Measurements from ENCODE around the gene SLC26A1.

Gene SLC26A1

DNA sequence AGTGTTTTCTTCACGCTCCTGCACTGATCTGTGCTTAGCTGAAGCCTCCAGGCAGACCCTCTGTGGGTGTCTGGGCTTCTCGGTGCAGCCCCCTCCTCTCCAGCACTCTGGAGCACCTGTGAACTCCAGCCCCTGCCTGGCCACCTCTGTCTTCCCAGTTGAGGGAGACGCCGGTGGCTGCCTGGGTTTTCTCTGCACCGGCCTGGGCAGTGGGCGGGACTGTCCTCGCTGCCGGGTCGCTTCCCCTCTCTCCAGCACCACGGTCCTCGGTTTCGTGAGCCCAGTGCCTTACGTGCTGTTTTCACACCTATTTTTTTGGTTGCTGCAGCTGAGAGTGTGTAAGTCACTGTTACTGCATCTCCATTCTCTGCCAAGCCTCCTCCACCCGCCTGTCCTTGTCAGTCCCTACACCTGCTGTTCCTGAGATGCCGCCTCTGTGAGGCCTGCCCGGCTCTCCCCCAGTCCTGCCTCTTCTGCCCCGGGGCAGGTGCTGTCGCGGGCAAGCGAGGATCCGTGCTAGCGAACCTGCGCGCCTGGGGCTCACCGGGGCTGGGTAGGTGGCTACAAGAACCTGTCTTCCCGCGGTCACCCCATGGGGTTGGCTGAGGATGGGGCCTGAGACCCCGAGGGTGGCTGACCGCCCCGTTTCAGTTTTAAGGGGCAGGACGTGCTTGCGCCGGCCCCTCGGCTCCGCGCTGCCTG is 15.8 kb upstream of the SLC26A1 start:
- TF ChIP-seq, protein P1, sequence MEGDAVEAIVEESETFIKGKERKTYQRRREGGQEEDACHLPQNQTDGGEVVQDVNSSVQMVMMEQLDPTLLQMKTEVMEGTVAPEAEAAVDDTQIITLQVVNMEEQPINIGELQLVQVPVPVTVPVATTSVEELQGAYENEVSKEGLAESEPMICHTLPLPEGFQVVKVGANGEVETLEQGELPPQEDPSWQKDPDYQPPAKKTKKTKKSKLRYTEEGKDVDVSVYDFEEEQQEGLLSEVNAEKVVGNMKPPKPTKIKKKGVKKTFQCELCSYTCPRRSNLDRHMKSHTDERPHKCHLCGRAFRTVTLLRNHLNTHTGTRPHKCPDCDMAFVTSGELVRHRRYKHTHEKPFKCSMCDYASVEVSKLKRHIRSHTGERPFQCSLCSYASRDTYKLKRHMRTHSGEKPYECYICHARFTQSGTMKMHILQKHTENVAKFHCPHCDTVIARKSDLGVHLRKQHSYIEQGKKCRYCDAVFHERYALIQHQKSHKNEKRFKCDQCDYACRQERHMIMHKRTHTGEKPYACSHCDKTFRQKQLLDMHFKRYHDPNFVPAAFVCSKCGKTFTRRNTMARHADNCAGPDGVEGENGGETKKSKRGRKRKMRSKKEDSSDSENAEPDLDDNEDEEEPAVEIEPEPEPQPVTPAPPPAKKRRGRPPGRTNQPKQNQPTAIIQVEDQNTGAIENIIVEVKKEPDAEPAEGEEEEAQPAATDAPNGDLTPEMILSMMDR (IDR thresholded peaks at IDR 0.05; ENCODE audit: unreplicated experiment in 3 of 3) = no peak
- H3K36me3 Mint-ChIP-seq (ENCODE audit: low read depth) = peaks cover 3% of the 10 kb centered on the region
- peaks cover 14% of the 10 kb centered on the region for H3K4me1 Mint-ChIP-seq
- peaks cover 6% of the 10 kb centered on the region for H3K9me3 Mint-ChIP-seq
- H3K4me3 Mint-ChIP-seq = peak overlapping the region; percentile 62 to 72 (median 65)
- H3K27me3 Mint-ChIP-seq (ENCODE audit: low read depth) = peaks cover 57% of the 10 kb centered on the region
- H3K27ac Mint-ChIP-seq = no peak overlapping the region

GRCh38 chr4:1006856-1007255 is 13.7 kb upstream of the SLC26A1 start:
- peak overlapping the region in 1 of 3 experiments; percentile 8 for H3K4me3 Mint-ChIP-seq
- no peak overlapping the region for H3K27ac Mint-ChIP-seq
- H3K4me1 Mint-ChIP-seq = peaks cover 9% of the 10 kb centered on the region
- H3K36me3 Mint-ChIP-seq (ENCODE audit: low read depth) = no peaks in the 10 kb centered on the region
- peaks cover 69% of the 10 kb centered on the region for H3K27me3 Mint-ChIP-seq (ENCODE audit: low read depth)
- peaks cover 6% of the 10 kb centered on the region for H3K9me3 Mint-ChIP-seq
- TF ChIP-seq, protein P1 (IDR thresholded peaks at IDR 0.05; ENCODE audit: unreplicated experiment in 3 of 3) = no peak

- no peak overlapping the region for H3K4me3 Mint-ChIP-seq
- H3K9me3 Mint-ChIP-seq = peaks cover 6% of the 10 kb centered on the region
- TF ChIP-seq, protein P1 (IDR thresholded peaks at IDR 0.05; ENCODE audit: unreplicated experiment in 3 of 3) = no peak
- H3K36me3 Mint-ChIP-seq (ENCODE audit: low read depth) = no peaks in the 10 kb centered on the region
- H3K27ac Mint-ChIP-seq = no peak overlapping the region
- peaks cover 9% of the 10 kb centered on the region for H3K4me1 Mint-ChIP-seq
- H3K27me3 Mint-ChIP-seq (ENCODE audit: low read depth) = peaks cover 80% of the 10 kb centered on the region
These were observed 11.6 kb upstream of the SLC26A1 start for GRCh38 chr4:1004557-1005485.

DNA sequence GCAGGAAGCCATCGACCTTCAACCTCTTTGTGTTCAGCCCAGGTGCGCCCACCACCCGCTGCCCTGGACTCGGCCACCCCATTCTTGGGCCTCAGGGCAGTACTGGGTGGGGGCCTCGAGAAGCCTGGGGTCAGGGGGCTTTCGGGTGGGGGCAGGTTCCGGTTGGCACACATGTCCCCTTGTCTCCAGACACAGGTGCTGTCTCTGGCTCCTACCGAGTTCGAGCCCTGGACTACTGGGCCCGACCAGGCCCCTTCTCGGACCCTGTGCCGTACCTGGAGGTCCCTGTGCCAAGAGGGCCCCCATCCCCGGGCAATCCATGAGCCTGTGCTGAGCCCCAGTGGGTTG is 10.8 kb upstream of the SLC26A1 start:
- Mint-ChIP-seq H3K27ac (no peak overlapping the region), H3K27me3 (ENCODE audit: low read depth) (peaks cover 83% of the 10 kb centered on the region), H3K4me3 (no peak overlapping the region), H3K9me3 (peaks cover 6% of the 10 kb centered on the region), H3K36me3 (ENCODE audit: low read depth) (no peaks in the 10 kb centered on the region), H3K4me1 (peaks cover 13% of the 10 kb centered on the region)
- TF ChIP-seq, protein P1 (IDR thresholded peaks at IDR 0.05; ENCODE audit: unreplicated experiment in 3 of 3) = no peak

- Mint-ChIP-seq H3K4me1 (peaks cover 7% of the 10 kb centered on the region), H3K27ac (no peak overlapping the region), H3K36me3 (ENCODE audit: low read depth) (no peaks in the 10 kb centered on the region), H3K9me3 (peaks cover 6% of the 10 kb centered on the region), H3K4me3 (no peak overlapping the region), H3K27me3 (ENCODE audit: low read depth) (peaks cover 83% of the 10 kb centered on the region)
- TF ChIP-seq, protein P1 (IDR thresholded peaks at IDR 0.05; ENCODE audit: unreplicated experiment in 3 of 3) = no peak
These were observed 10.3 kb upstream of the SLC26A1 start for GRCh38 chr4:1003271-1004070.

All from nephron (organoid).